ENCODE results near the gene EVX2. TPM values are rescaled to one million over a fixed set of nuclear protein-coding genes. Genes with fewer than 3 reads are reported as not detected.

EVX2 gene
- total RNA-seq, 1 donor from 2014 or later = not detected

- no peak for DNase-seq (ENCODE audit: low read depth)
- TF ChIP-seq, protein P1, sequence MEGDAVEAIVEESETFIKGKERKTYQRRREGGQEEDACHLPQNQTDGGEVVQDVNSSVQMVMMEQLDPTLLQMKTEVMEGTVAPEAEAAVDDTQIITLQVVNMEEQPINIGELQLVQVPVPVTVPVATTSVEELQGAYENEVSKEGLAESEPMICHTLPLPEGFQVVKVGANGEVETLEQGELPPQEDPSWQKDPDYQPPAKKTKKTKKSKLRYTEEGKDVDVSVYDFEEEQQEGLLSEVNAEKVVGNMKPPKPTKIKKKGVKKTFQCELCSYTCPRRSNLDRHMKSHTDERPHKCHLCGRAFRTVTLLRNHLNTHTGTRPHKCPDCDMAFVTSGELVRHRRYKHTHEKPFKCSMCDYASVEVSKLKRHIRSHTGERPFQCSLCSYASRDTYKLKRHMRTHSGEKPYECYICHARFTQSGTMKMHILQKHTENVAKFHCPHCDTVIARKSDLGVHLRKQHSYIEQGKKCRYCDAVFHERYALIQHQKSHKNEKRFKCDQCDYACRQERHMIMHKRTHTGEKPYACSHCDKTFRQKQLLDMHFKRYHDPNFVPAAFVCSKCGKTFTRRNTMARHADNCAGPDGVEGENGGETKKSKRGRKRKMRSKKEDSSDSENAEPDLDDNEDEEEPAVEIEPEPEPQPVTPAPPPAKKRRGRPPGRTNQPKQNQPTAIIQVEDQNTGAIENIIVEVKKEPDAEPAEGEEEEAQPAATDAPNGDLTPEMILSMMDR (conservative IDR thresholded peaks at IDR 0.05; ENCODE audit: low read depth, low read length) = no peak
- no peak overlapping the region for H3K4me3 ChIP-seq (ENCODE audit: low read depth, low read length)
Observed at GRCh38 chr2:176101842-176102241, 18.1 kb upstream of the EVX2 start.

DNA sequence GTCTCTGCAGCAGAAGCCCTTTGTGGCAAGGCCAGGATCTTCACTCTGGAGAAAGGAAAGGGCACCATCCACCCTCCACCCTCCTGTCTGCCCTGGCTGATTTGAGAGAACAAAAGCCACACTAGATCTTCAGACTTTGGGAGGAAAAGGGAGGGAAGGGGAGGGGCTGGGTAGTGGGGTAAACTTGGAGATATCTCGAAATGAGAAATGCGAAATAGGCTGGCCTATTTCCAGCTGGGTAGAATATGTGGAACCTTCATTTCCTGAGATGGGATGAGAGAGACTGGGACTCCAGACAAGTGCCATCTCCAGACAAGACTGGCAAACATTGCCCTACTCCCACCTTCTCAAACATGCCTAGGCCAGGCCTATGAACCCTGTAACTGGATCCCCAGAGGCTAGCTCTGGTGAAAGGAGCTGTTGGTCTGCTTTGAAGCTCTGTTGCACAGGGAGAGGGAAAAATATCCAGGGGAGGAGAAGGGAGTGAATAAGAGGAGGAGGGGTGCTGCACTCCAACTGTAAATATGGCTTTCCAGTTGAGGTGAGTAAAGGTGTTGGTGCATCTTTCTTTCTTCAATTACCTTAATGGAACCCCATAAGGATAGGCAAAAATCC is 17.6 kb upstream of the EVX2 start:
- no peak for DNase-seq (ENCODE audit: low read depth)
- H3K4me3 ChIP-seq (ENCODE audit: low read depth, low read length) = no peak overlapping the region
- TF ChIP-seq, protein P1 (conservative IDR thresholded peaks at IDR 0.05; ENCODE audit: low read depth, low read length) = no peak

GRCh38 chr2:176100547-176101140 is 16.9 kb upstream of the EVX2 start:
- no peak overlapping the region for H3K4me3 ChIP-seq (ENCODE audit: low read depth, low read length)
- DNase-seq (ENCODE audit: low read depth) = no peak
- TF ChIP-seq, protein P1 (conservative IDR thresholded peaks at IDR 0.05; ENCODE audit: low read depth, low read length) = no peak

GRCh38 chr2:176099728-176100546 is 16.2 kb upstream of the EVX2 start, which contains the start of gene HOXD12:
Gene HOXD12, plus strand, starts transcription at chr2:176099795. Its CDS starts 7 bp downstream, at chr2:176099802.
- H3K4me3 ChIP-seq (ENCODE audit: low read depth, low read length) = no peak within 1 kb of the TSS
- TF ChIP-seq, protein P1 (conservative IDR thresholded peaks at IDR 0.05; ENCODE audit: low read depth, low read length) = no peak
- DNase-seq (ENCODE audit: low read depth) = no peak

- TF ChIP-seq, protein P1 (conservative IDR thresholded peaks at IDR 0.05; ENCODE audit: low read depth, low read length) = no peak
- no peak for DNase-seq (ENCODE audit: low read depth)
- no peak overlapping the region for H3K4me3 ChIP-seq (ENCODE audit: low read depth, low read length)
Observed at GRCh38 chr2:176099159-176099727, 15.5 kb upstream of the EVX2 start.

DNA sequence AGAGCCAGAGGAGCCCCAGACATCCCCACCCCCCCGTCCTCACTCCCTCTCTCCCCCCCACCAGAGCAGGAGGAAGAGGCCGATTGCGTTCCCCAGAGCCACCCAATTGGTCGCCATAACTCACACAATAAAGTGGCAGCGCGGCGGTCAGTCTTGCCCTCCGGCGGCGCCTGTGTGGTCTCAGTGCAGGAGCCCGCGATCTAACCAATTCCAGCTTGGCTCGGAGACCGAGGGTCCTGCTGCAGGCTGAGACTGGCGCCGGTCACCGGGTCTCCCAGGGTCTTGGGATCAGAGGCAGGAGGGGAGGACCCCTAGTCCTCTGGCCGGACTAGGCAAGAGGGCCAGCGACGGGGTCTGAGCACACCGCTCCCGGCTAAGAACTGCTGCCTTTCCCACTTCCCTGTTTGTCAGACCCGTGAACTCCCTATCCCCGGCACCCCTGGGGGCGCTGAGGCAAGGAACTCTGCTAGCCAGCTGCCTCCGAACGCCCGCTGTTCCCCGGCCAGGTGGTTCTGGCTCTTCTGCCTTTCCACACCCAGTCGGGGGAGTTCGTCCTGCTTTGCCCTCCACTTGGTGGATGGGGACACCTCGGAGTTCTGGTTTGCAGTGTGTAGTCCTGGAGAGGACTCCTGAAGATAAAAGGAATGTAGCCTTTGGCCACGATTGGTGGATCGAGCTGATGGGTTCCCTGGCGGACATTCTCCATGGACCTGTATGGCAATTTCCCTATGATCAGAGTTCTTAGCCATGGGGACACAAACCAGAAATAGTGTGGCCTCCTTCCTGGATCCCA is 14.8 kb upstream of the EVX2 start:
- H3K4me3 ChIP-seq (ENCODE audit: low read depth, low read length) = no peak overlapping the region

More for the DNA sequence above, 14.8 kb upstream of the EVX2 start:
- DNase-seq (ENCODE audit: low read depth) = no peak
- TF ChIP-seq, protein P1 (conservative IDR thresholded peaks at IDR 0.05; ENCODE audit: low read depth, low read length) = no peak

All from epithelial cell of proximal tubule (primary cell).